Right lobe of liver (tissue), 6 donors: Measurements from ENCODE around the gene C2orf69. TPM values are rescaled to one million over a fixed set of nuclear protein-coding genes. Genes with fewer than 3 reads are reported as not detected.

Experiments
- ATAC-seq, 4 donors: fragments of 200-7000 bp; cut with Tn5 transposase; one replicate each; pipeline ENCODE4 v1.9.1; 2020; ENCODE audit warnings: mild to moderate bottlenecking in 4 of 4, moderate library complexity in 4 of 4
- DNase-seq, 3 donors: peaks; one replicate each; pipeline ENCODE4 v3.0.0-alpha.2; 2020
- H3K27ac ChIP-seq, 3 donors: fragments of 200-600 bp; one replicate each; pipeline ENCODE4 v1.8.0; 2022
- H3K27me3 ChIP-seq, 2 donors: fragments of 200-600 bp; one replicate each; pipeline ENCODE4 v1.8.0; 2022
- H3K36me3 ChIP-seq, 4 donors: fragments of 200-600 bp; sonication (generic) in 1 of 4; one replicate each; pipeline versions ENCODE4 v1.5.1 to v1.8.0; 2017 to 2022; ENCODE audit warnings: control low read depth in 1 of 4
- H3K4me1 ChIP-seq, 4 donors: fragments of 200-600 bp; sonication (generic) in 1 of 4; one replicate each; pipeline versions ENCODE4 v1.5.1 to v1.8.0; 2017 to 2022; ENCODE audit warnings: control low read depth in 1 of 4
- H3K4me3 ChIP-seq, 3 donors: fragments of 200-600 bp; one replicate each; pipeline ENCODE4 v1.8.0; 2022
- H3K9me3 ChIP-seq, 4 donors: fragments of 200-600 bp; sonication (generic) in 1 of 4; one replicate each; pipeline versions ENCODE4 v1.5.1 to v1.8.0; 2017 to 2022; ENCODE audit warnings: control low read depth in 1 of 4
- CTCF ChIP-seq, 4 donors: fragments of 200-600 bp in 3 of 4; fragments of 450-650 bp in 1 of 4; IDR thresholded peaks; one replicate each; pipeline versions ENCODE4 v1.5.1 to v1.8.0; 2016 to 2022; ENCODE audit warnings: antibody characterized with exemption in 4 of 4, mild to moderate bottlenecking in 2 of 4
- POLR2A ChIP-seq: fragments of 450-650 bp; IDR thresholded peaks from one replicate; pipeline ENCODE4 v1.6.1; 2017; ENCODE audit warnings: antibody characterized with exemption, mild to moderate bottlenecking
- WGBS: methylation state at CpG from one replicate; pipeline ENCODE4 v1.1.6; 2018; ENCODE audit warnings: low coverage, low lambda C conversion rate; ENCODE audit not compliant: insufficient coverage; ENCODE audit errors: missing lambda C conversion rate; 5-methylcytosine and 5-hydroxymethylcytosine counted together
- intact Hi-C, 2 donors: fragments of 100-400 bp; cut with DNase I; formaldehyde crosslinking; loops; one replicate each; pipeline versions ENCODE4 v1.11.2 to v1.14.1; 2022
- long read RNA-seq: library from polyadenylated mRNA; unstranded; transcript quantifications from one replicate; pipeline ENCODE4 v2.0.0, GENCODE V29; 2019
- total RNA-seq, 6 experiments: library from RNA; depleted of rRNA in 2 of 6; stranded (reverse); fragments of >200 nt in 2 of 6; fragmentation: NEBNext Ultra II Directional in 3 of 6; extraction: Animal tissue kit (Norgen Biotek cat#: 25700) in 3 of 6; gene quantifications; one replicate each; pipeline versions ENCODE4 v1.1.0 to v1.2.4, GENCODE V29; 2016 to 2023
- donor health status: DM: no; HTN: yes; CAD: no.
- donor health status: DM: no; HTN: no; CAD: no.
- donor health status: DM: no; HTN: no; CAD: no.
- donor health status: DM: no; HTN: yes; CAD: no.
- donor health status: DM: no; HTN: yes; CAD: no.

Gene C2orf69
- 1 to 10 TPM; 5.8 to 7.9 (median 6.9) TPM for total RNA-seq
- long read RNA-seq, result 0 reads

DNA sequence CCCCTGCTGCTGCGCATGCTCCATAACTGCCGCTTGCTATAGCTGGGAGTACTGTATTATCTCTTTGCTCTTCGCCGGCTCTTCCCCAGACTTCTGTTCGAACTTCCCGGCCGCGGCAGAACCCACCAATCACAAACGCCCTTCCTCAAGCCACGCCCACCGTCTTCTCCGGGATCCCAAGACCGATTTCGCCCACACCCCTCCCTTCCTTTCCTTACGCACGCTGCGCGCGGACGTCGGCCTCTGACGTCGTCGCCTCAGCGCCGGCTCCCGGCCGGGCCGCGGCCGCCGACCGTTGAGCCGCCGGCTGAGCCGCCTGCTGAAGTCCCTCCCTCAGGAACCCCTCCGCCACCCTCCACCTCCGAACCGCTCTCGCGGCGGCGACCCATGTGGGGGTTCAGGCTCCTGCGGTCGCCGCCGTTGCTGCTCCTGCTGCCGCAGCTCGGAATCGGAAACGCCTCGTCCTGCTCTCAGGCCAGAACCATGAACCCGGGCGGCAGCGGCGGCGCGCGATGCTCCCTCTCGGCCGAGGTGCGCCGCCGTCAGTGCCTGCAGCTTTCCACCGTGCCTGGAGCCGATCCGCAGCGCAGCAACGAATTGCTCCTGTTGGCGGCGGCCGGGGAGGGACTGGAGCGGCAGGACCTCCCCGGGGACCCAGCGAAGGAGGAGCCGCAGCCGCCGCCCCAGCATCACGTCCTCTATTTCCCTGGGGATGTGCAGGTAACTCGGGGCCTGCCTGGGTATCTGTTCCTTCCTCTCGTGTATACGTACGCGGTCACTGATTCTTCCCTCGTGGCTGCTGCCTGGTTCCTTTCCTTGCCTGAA is at the start of gene C2orf69:
C2orf69 (plus strand) TSS at position 242 of the 825 bp plus-strand sequence; CDS start at position 388, 146 bp downstream.
- TF ChIP-seq POLR2A (peak; percentile 84), CTCF (IDR thresholded peaks at IDR 0.05) (no peak)
- peak within 1 kb of the TSS; percentile 74 to 81 (median 79) for H3K4me3 ChIP-seq
- ATAC-seq (peak; percentile 97 to 98 (median 98)), DNase-seq (peak; percentile 96)
- no peaks in the 10 kb centered on the region for H3K27me3 ChIP-seq
- intact Hi-C loops, result no loop called here
- H3K4me1 ChIP-seq, result peaks cover 0 to 13% (median 3%) of the 10 kb centered on the region in 4 donors
- under 1% methylated on average over 60 of the region's 85 CpGs for WGBS
- no peaks in the 10 kb centered on the region for H3K36me3 ChIP-seq
- H3K9me3 ChIP-seq, result no peaks in the 10 kb centered on the region
- peak within 1 kb of the TSS; percentile 82 to 94 (median 93) for H3K27ac ChIP-seq

GRCh38 chr2:199862788-199863187 is 48.3 kb upstream of the C2orf69 start:
- Histone ChIP-seq H3K27ac (no peak overlapping the region), H3K36me3 (no peaks in the 10 kb centered on the region), H3K4me3 (no peak overlapping the region), H3K9me3 (no peaks in the 10 kb centered on the region), H3K4me1 (no peaks in the 10 kb centered on the region), H3K27me3 (no peaks in the 10 kb centered on the region)
- intact Hi-C loops, result no loop called here
- TF ChIP-seq CTCF (IDR thresholded peaks at IDR 0.05) (no peak), POLR2A (no peak)
- no peak for ATAC-seq
- DNase-seq, result no peak
- 80% methylated on average over 2 of the region's 3 CpGs for WGBS

DNA sequence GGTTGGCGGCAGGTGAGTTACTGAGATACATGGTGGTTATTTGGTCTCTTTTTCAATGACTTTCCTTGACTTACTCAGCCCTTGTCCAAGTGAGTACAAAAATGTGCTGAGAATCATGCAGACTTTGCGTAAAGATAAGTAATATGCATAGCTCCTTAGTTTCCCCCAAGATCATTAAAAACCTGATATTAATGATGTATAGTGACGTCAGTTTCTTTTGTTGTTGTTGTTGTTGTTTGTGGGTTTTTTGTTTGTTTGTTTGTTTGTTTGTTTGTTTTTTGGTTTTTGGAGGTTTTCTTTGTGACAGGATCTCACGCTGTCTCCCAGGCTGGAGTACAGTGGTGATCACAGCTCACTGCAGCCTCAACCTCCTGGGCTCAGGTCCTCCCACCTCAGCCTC is 45.2 kb upstream of the C2orf69 start:
- Histone ChIP-seq H3K36me3 (no peaks in the 10 kb centered on the region), H3K27me3 (no peaks in the 10 kb centered on the region), H3K27ac (no peak overlapping the region), H3K4me1 (no peaks in the 10 kb centered on the region), H3K9me3 (no peaks in the 10 kb centered on the region), H3K4me3 (no peak overlapping the region)
- DNase-seq, result no peak
- no peak for TF ChIP-seq POLR2A
- no peak for TF ChIP-seq CTCF (IDR thresholded peaks at IDR 0.05)
- 90% methylated on average over 4 of the region's 4 CpGs for WGBS
- no peak for ATAC-seq
- intact Hi-C loops, result no loop called here

GRCh38 chr2:199868431-199869226 is 42.5 kb upstream of the C2orf69 start:
- Histone ChIP-seq H3K27ac (no peak overlapping the region), H3K4me3 (no peak overlapping the region), H3K4me1 (no peaks in the 10 kb centered on the region), H3K36me3 (no peaks in the 10 kb centered on the region), H3K27me3 (no peaks in the 10 kb centered on the region), H3K9me3 (no peaks in the 10 kb centered on the region)
- TF ChIP-seq POLR2A, result no peak
- TF ChIP-seq CTCF (IDR thresholded peaks at IDR 0.05), result no peak
- WGBS, result 67% methylated on average over 5 of the region's 5 CpGs
- DNase-seq (no peak), ATAC-seq (no peak)
- intact Hi-C loops, result no loop called here
